Measurements from ENCODE around the gene YARS1.

GRCh38 chr1:32864375-32865019 lies 47.3 kb upstream of the YARS1 start:
- TF ChIP-seq POLR2A (IDR thresholded peaks at IDR 0.05; ENCODE audit: low read length) (no peak), GATA1 (IDR thresholded peaks at IDR 0.05; ENCODE audit: low read depth, low read length) (no peak)
